Activated CD8-positive, alpha-beta memory T cell treated with anti-CD3 and anti-CD28 coated beads for 24 hours (primary cell): Measurements from ENCODE around the gene TGM3.

ENCODE experiments used
- DNase-seq: peaks from one replicate; pipeline ENCODE4 v3.0.0-alpha.2; 2020

TGM3 gene

GRCh38 chr20:2311329-2311728, 15.5 kb downstream of the TGM3 start:
- DNase-seq: no peak

GRCh38 chr20:2312876-2313275, 17.1 kb downstream of the TGM3 start:
- DNase-seq: no peak

- DNase-seq: no peak
Observed at GRCh38 chr20:2313316-2313715, 17.5 kb downstream of the TGM3 start.

GRCh38 chr20:2314759-2315439, 19.1 kb downstream of the TGM3 start:
- no peak for DNase-seq

GRCh38 chr20:2315440-2315778, 19.6 kb downstream of the TGM3 start:
- DNase-seq: no peak

- DNase-seq: no peak
Observed at GRCh38 chr20:2316847-2317495, 21.2 kb downstream of the TGM3 start.

- no peak for DNase-seq
Observed at GRCh38 chr20:2320813-2321658, 25.2 kb downstream of the TGM3 start.

GRCh38 chr20:2323051-2323450, 27.2 kb downstream of the TGM3 start:
- DNase-seq: no peak

GRCh38 chr20:2326046-2326445, 30.2 kb downstream of the TGM3 start:
- DNase-seq: no peak

GRCh38 chr20:2327620-2328555, 32.1 kb downstream of the TGM3 start:
- DNase-seq: no peak

- no peak for DNase-seq
Observed at GRCh38 chr20:2329286-2329685, 33.5 kb downstream of the TGM3 start.

- DNase-seq: no peak
Observed at GRCh38 chr20:2330090-2330695, 34.4 kb downstream of the TGM3 start.

- no peak for DNase-seq
Observed at GRCh38 chr20:2331106-2331505, 35.3 kb downstream of the TGM3 start.

- DNase-seq: peak; percentile 33
Observed at GRCh38 chr20:2331901-2332565, 36.2 kb downstream of the TGM3 start.

GRCh38 chr20:2332711-2333110, 36.9 kb downstream of the TGM3 start:
- peak; percentile 19 for DNase-seq

GRCh38 chr20:2333821-2334220, 38.0 kb downstream of the TGM3 start:
- peak; percentile 37 for DNase-seq

- peak; percentile 24 for DNase-seq
Observed at GRCh38 chr20:2335096-2335870, 39.5 kb downstream of the TGM3 start.

- DNase-seq: peak; percentile 17
Observed at GRCh38 chr20:2336471-2336870, 40.7 kb downstream of the TGM3 start.

GRCh38 chr20:2337142-2337541, 41.3 kb downstream of the TGM3 start:
- DNase-seq: peak; percentile 38

GRCh38 chr20:2338411-2339066, 42.7 kb downstream of the TGM3 start:
- peak; percentile 19 for DNase-seq
